HPDE6-E6E7 (cell line): Measurements from ENCODE around the gene PBRM1.

Experiments used
- DNase-seq: peaks from one replicate; pipeline ENCODE4 v3.0.0; 2011; ENCODE audit warnings: missing footprints; ENCODE audit errors: extremely low spot score

PBRM1 gene

GRCh38 chr3:52574056-52574965, 111.4 kb downstream of the PBRM1 start:
- DNase-seq = no peak

- DNase-seq = no peak
These were observed 113.5 kb downstream of the PBRM1 start for GRCh38 chr3:52572221-52572620.

GRCh38 chr3:52570076-52570475, 115.6 kb downstream of the PBRM1 start:
- DNase-seq = no peak

GRCh38 chr3:52568069-52568468, 117.6 kb downstream of the PBRM1 start:
- DNase-seq = no peak

GRCh38 chr3:52563984-52564383, 121.7 kb downstream of the PBRM1 start:
- DNase-seq = no peak

GRCh38 chr3:52561028-52561747, 124.5 kb downstream of the PBRM1 start:
- no peak for DNase-seq

GRCh38 chr3:52558436-52558835, 127.3 kb downstream of the PBRM1 start:
- DNase-seq = no peak

GRCh38 chr3:52557011-52557960, 128.4 kb downstream of the PBRM1 start:
- DNase-seq = no peak

- no peak for DNase-seq
These were observed 130.7 kb downstream of the PBRM1 start for GRCh38 chr3:52555056-52555455.

GRCh38 chr3:52554026-52554755, 131.5 kb downstream of the PBRM1 start:
- no peak for DNase-seq

GRCh38 chr3:52552089-52552488, 133.6 kb downstream of the PBRM1 start:
- DNase-seq = no peak

GRCh38 chr3:52551118-52551517, 134.6 kb downstream of the PBRM1 start:
- no peak for DNase-seq

- no peak for DNase-seq
These were observed 138.6 kb downstream of the PBRM1 start for GRCh38 chr3:52547143-52547542.

- DNase-seq = no peak
These were observed 139.4 kb downstream of the PBRM1 start for GRCh38 chr3:52546111-52546901.

- DNase-seq = no peak
These were observed 140.8 kb downstream of the PBRM1 start for GRCh38 chr3:52544937-52545336.

GRCh38 chr3:52541050-52541449, 144.7 kb downstream of the PBRM1 start:
- DNase-seq = no peak

GRCh38 chr3:52539010-52539653, 146.6 kb downstream of the PBRM1 start:
- DNase-seq = no peak

GRCh38 chr3:52537726-52538421, 147.8 kb downstream of the PBRM1 start:
- no peak for DNase-seq

- DNase-seq = no peak
These were observed 148.5 kb downstream of the PBRM1 start for GRCh38 chr3:52537165-52537620.
